SK-N-SH (cell line): ENCODE measurements around the gene SKIDA1.

Experiments
- CHD2 ChIP-seq: fragments of 150-350 bp; IDR thresholded peaks from 2 replicates; pipeline ENCODE4 v1.6.1; 2018; ENCODE audit warnings: low read length; ENCODE audit not compliant: partially characterized antibody
- EP300 ChIP-seq, 2 experiments: IDR thresholded peaks; 2 replicates each; pipeline versions ENCODE4 v1.4.0 to v1.6.1; 2012; ENCODE audit warnings: borderline replicate concordance in 1 of 2, low read depth in 1 of 2, low read length in 1 of 2
- FOXJ3 ChIP-seq: sonication (generic); formaldehyde crosslinking; IDR thresholded peaks from 2 replicates; pipeline ENCODE4 v1.5.1; 2020; ENCODE audit warnings: mild to moderate bottlenecking, missing genetic modification reagents
- JUND ChIP-seq: IDR thresholded peaks from 2 replicates; pipeline ENCODE4 v1.4.0; 2012
- MXI1 ChIP-seq: IDR thresholded peaks from 2 replicates; pipeline ENCODE4 v1.6.1; 2012; ENCODE audit warnings: mild to moderate bottlenecking, low read depth, low read length, improper control_type of control experiment
- NFIC ChIP-seq: IDR thresholded peaks from 2 replicates; pipeline ENCODE4 v1.4.0; 2012; ENCODE audit warnings: borderline replicate concordance
- POLR2AphosphoS5 ChIP-seq: IDR thresholded peaks from 2 replicates; pipeline ENCODE4 v1.6.1; 2012; ENCODE audit warnings: low read depth, low read length
- RAD21 ChIP-seq: IDR thresholded peaks from 2 replicates; pipeline ENCODE4 v1.6.1; 2012; ENCODE audit warnings: mild to moderate bottlenecking, low read length
- RFX5 ChIP-seq: IDR thresholded peaks from 2 replicates; pipeline ENCODE4 v1.6.1; 2012; ENCODE audit warnings: mild to moderate bottlenecking, improper control_type of control experiment, low read length
- RXRA ChIP-seq: IDR thresholded peaks from 2 replicates; pipeline ENCODE4 v1.4.0; 2012; ENCODE audit warnings: low read depth, mild to moderate bottlenecking, borderline replicate concordance
- YY1 ChIP-seq: IDR thresholded peaks from 2 replicates; pipeline ENCODE4 v1.4.0; 2012; ENCODE audit warnings: low read depth, mild to moderate bottlenecking
- TF ChIP-seq, protein P1 (sequence below): fragments of 200-600 bp; sonication (generic); IDR thresholded peaks from 2 replicates; pipeline ENCODE4 v1.6.1; 2017; ENCODE audit warnings: antibody characterized with exemption, mild to moderate bottlenecking, moderate library complexity
- TF ChIP-seq, protein P2 (sequence below): IDR thresholded peaks from 2 replicates; pipeline ENCODE4 v1.6.1; 2012; ENCODE audit warnings: mild to moderate bottlenecking, low read depth, low read length, moderate library complexity

GRCh38 chr10:21534604-21535493 lies 9.4 kb upstream of the SKIDA1 start:
- TF ChIP-seq FOXJ3 (CRISPR knock-in tag) (no peak), YY1 (no peak), JUND (no peak), POLR2AphosphoS5 (no peak), CHD2 (no peak), MXI1 (peak; percentile 71), RXRA (no peak), NFIC (no peak), RAD21 (no peak), RFX5 (no peak), EP300 (IDR thresholded peaks at IDR 0.05; ENCODE audit: borderline replicate concordance in 1 of 2, low read depth in 1 of 2, low read length in 1 of 2) (no peak)
- TF ChIP-seq, protein P1, sequence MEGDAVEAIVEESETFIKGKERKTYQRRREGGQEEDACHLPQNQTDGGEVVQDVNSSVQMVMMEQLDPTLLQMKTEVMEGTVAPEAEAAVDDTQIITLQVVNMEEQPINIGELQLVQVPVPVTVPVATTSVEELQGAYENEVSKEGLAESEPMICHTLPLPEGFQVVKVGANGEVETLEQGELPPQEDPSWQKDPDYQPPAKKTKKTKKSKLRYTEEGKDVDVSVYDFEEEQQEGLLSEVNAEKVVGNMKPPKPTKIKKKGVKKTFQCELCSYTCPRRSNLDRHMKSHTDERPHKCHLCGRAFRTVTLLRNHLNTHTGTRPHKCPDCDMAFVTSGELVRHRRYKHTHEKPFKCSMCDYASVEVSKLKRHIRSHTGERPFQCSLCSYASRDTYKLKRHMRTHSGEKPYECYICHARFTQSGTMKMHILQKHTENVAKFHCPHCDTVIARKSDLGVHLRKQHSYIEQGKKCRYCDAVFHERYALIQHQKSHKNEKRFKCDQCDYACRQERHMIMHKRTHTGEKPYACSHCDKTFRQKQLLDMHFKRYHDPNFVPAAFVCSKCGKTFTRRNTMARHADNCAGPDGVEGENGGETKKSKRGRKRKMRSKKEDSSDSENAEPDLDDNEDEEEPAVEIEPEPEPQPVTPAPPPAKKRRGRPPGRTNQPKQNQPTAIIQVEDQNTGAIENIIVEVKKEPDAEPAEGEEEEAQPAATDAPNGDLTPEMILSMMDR, result no peak
- TF ChIP-seq, protein P2, sequence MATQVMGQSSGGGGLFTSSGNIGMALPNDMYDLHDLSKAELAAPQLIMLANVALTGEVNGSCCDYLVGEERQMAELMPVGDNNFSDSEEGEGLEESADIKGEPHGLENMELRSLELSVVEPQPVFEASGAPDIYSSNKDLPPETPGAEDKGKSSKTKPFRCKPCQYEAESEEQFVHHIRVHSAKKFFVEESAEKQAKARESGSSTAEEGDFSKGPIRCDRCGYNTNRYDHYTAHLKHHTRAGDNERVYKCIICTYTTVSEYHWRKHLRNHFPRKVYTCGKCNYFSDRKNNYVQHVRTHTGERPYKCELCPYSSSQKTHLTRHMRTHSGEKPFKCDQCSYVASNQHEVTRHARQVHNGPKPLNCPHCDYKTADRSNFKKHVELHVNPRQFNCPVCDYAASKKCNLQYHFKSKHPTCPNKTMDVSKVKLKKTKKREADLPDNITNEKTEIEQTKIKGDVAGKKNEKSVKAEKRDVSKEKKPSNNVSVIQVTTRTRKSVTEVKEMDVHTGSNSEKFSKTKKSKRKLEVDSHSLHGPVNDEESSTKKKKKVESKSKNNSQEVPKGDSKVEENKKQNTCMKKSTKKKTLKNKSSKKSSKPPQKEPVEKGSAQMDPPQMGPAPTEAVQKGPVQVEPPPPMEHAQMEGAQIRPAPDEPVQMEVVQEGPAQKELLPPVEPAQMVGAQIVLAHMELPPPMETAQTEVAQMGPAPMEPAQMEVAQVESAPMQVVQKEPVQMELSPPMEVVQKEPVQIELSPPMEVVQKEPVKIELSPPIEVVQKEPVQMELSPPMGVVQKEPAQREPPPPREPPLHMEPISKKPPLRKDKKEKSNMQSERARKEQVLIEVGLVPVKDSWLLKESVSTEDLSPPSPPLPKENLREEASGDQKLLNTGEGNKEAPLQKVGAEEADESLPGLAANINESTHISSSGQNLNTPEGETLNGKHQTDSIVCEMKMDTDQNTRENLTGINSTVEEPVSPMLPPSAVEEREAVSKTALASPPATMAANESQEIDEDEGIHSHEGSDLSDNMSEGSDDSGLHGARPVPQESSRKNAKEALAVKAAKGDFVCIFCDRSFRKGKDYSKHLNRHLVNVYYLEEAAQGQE, result no peak
